ENCODE data around the gene IFRD2.
"Not testable (repeated sequence)": the region's sequence is repeated elsewhere in the genome, so short reads cannot be mapped to it uniquely, and the experiment has no call there.

IFRD2 gene

GRCh38 chr3:50254577-50255250 lies 37.5 kb downstream of the IFRD2 start:
- DNase-seq (ENCODE audit: low read depth in 3 of 3, low spot score in 1 of 3) = no peak

GRCh38 chr3:50251220-50251619 lies 41.0 kb downstream of the IFRD2 start:
- no peak for DNase-seq (ENCODE audit: low read depth in 3 of 3, low spot score in 1 of 3)

GRCh38 chr3:50250514-50250913 lies 41.7 kb downstream of the IFRD2 start:
- no peak for DNase-seq (ENCODE audit: low read depth in 3 of 3, low spot score in 1 of 3)

GRCh38 chr3:50249457-50249856 lies 42.8 kb downstream of the IFRD2 start:
- DNase-seq (ENCODE audit: low read depth in 3 of 3, low spot score in 1 of 3) = no peak

GRCh38 chr3:50248387-50248786 lies 43.8 kb downstream of the IFRD2 start:
- no peak for DNase-seq (ENCODE audit: low read depth in 3 of 3, low spot score in 1 of 3)

- DNase-seq (ENCODE audit: low read depth in 3 of 3, low spot score in 1 of 3) = peak; percentile 51 to 58 (median 54)
Observed at GRCh38 chr3:50246517-50246954, 45.7 kb downstream of the IFRD2 start.

- peak; percentile 83 to 98 (median 88) for DNase-seq (ENCODE audit: low read depth in 3 of 3, low spot score in 1 of 3)
Observed at GRCh38 chr3:50245831-50246516, 46.3 kb downstream of the IFRD2 start.

- no peak for DNase-seq (ENCODE audit: low read depth in 3 of 3, low spot score in 1 of 3)
Observed at GRCh38 chr3:50245251-50245745, 46.9 kb downstream of the IFRD2 start.

- DNase-seq (ENCODE audit: low read depth in 3 of 3, low spot score in 1 of 3) = not testable (repeated sequence)
Observed at GRCh38 chr3:50244813-50245212, 47.4 kb downstream of the IFRD2 start.

- no peak for DNase-seq (ENCODE audit: low read depth in 3 of 3, low spot score in 1 of 3)
Observed at GRCh38 chr3:50243543-50243895, 48.7 kb downstream of the IFRD2 start.

GRCh38 chr3:50242851-50243542 lies 49.2 kb downstream of the IFRD2 start:
- DNase-seq (ENCODE audit: low read depth in 3 of 3, low spot score in 1 of 3) = no peak

GRCh38 chr3:50242381-50242770 lies 49.9 kb downstream of the IFRD2 start:
- no peak for DNase-seq (ENCODE audit: low read depth in 3 of 3, low spot score in 1 of 3)

- DNase-seq (ENCODE audit: low read depth in 3 of 3, low spot score in 1 of 3) = no peak
Observed at GRCh38 chr3:50241713-50242380, 50.4 kb downstream of the IFRD2 start.

GRCh38 chr3:50241163-50241562 lies 51.1 kb downstream of the IFRD2 start:
- DNase-seq (ENCODE audit: low read depth in 3 of 3, low spot score in 1 of 3) = no peak

GRCh38 chr3:50239649-50240048 lies 52.6 kb downstream of the IFRD2 start:
- no peak for DNase-seq (ENCODE audit: low read depth in 3 of 3, low spot score in 1 of 3)

- DNase-seq (ENCODE audit: low read depth in 3 of 3, low spot score in 1 of 3) = no peak
Observed at GRCh38 chr3:50238549-50239026, 53.6 kb downstream of the IFRD2 start.

GRCh38 chr3:50237754-50238548 lies 54.3 kb downstream of the IFRD2 start:
- peak; percentile 60 to 73 (median 70) for DNase-seq (ENCODE audit: low read depth in 3 of 3, low spot score in 1 of 3)

Measured in stimulated activated CD4-positive, alpha-beta T cell treated with anti-CD3 and anti-CD28 coated beads, TNF-alpha, amount 100 ng/mL, for 1 hour (primary cell).